DOHH2 (cell line): ENCODE results near the gene TTI1.

ENCODE experiments used
- CTCF ChIP-seq: fragments of 200-600 bp; sonication (generic); IDR thresholded peaks from one replicate; pipeline ENCODE4 v1.5.1; 2014; ENCODE audit warnings: antibody characterized with exemption, mild to moderate bottlenecking, low read depth, low read length; ENCODE audit not compliant: poor library complexity, severe bottlenecking
- EZH2phosphoT487 ChIP-seq: fragments of 200-600 bp; sonication (generic); IDR thresholded peaks from 2 replicates; pipeline ENCODE4 v1.6.1; 2017; ENCODE audit warnings: borderline replicate concordance, mild to moderate bottlenecking, antibody characterized with exemption, low read length, moderate library complexity, mixed read lengths

- no peak for TF ChIP-seq CTCF
- no peak for TF ChIP-seq EZH2phosphoT487
These were observed 41.3 kb downstream of the TTI1 start for GRCh38 chr20:37991908-37992307.
